ENCODE measurements around the gene ZNF333. TPM values are rescaled to one million over a fixed set of nuclear protein-coding genes. Genes with fewer than 3 reads are reported as not detected.

The ZNF333 gene
- total and polyA plus RNA-seq, 2 donors (not counting 3 experiments of a cell fraction or from before 2014, with no cell fraction given) = 11.1 to 19.7 TPM

DNA sequence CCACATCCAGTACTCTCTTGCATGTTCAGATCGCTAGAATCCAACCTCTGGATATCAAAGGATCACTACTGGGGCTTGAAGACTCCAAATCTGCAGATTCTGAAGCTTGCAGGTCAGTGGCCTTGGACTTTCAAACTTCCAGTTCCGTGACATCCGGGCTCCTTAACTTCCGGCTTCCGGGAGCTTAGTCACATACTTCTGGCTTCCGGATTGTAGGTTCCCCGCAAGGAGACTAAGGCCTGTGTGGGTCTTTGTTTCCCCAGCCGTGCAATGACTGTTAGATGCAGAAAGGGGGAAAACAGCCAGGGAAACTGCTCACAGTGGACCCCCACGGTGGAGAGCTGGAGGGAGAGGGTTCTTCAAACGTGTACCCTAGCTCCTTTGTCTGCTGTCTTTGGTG is 41.4 kb downstream of the ZNF333 start:
- no peaks in the 10 kb centered on the region for H3K4me1 ChIP-seq (ENCODE audit: control insufficient read depth, extremely low read depth, insufficient read depth, low read length)
- H3K9me3 ChIP-seq (replicated peaks; ENCODE audit: control insufficient read depth, insufficient read depth, low read length) = no peaks in the 10 kb centered on the region
- H3K4me2 ChIP-seq (ENCODE audit: insufficient read depth, low read length) = no peak overlapping the region
- no peaks in the 10 kb centered on the region for H3K36me3 ChIP-seq (ENCODE audit: control insufficient read depth in 2 of 2, extremely low read depth in 1 of 2, insufficient read depth in 2 of 2, low read length in 2 of 2)
- no peaks in the 10 kb centered on the region for H3K9me1 ChIP-seq (replicated peaks; ENCODE audit: control insufficient read depth, extremely low read depth, insufficient read depth, low read length)
- intact Hi-C loops (cut with micrococcal nuclease) (no loop called here), dilution Hi-C loops (cut with MboI; ENCODE audit: extremely low pct_ligation_motif_present, low sequenced_read_pairs) (no loop called here)
- no peaks in the 10 kb centered on the region for H3K79me2 ChIP-seq (ENCODE audit: control insufficient read depth, insufficient read depth, low read length)
- H3K9ac ChIP-seq (replicated peaks; ENCODE audit: extremely low read depth, insufficient read depth, low read length) = no peak overlapping the region
- H3K4me3 ChIP-seq (replicated peaks in 1 of 3; ENCODE audit: insufficient read depth in 1 of 3, low read depth in 1 of 3, low read length in 3 of 3) = no peak overlapping the region
- H2AFZ ChIP-seq (ENCODE audit: low read depth, low read length) = no peak overlapping the region
- ChIA-PET POLR2A (no interaction called here), CTCF (no interaction called here)
- H4K20me1 ChIP-seq (replicated peaks; ENCODE audit: control insufficient read depth, extremely low read depth, insufficient read depth, low read length) = no peaks in the 10 kb centered on the region
- TF ChIP-seq EZH2 (IDR thresholded peaks at IDR 0.05; ENCODE audit: borderline replicate concordance, low read depth, low read length, severe bottlenecking) (no peak), JUN (IDR thresholded peaks at IDR 0.05; ENCODE audit: borderline replicate concordance, insufficient read depth, insufficient read length, low read depth) (no peak), GATA2 (IDR thresholded peaks at IDR 0.05; ENCODE audit: insufficient read depth, insufficient read length, low read depth, low read length) (no peak), MYC (IDR thresholded peaks at IDR 0.05; ENCODE audit: low read depth, low read length) (no peak), POLR2AphosphoS5 (IDR thresholded peaks at IDR 0.05; ENCODE audit: insufficient read depth, low read depth, low read length) (no peak), FOS (IDR thresholded peaks at IDR 0.05; ENCODE audit: borderline replicate concordance, insufficient read depth, low read length) (no peak), POLR2A (IDR thresholded peaks at IDR 0.05; ENCODE audit: low read depth, low read length) (no peak)
- TF ChIP-seq, protein P1, sequence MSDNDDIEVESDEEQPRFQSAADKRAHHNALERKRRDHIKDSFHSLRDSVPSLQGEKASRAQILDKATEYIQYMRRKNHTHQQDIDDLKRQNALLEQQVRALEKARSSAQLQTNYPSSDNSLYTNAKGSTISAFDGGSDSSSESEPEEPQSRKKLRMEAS (IDR thresholded peaks at IDR 0.05; ENCODE audit: insufficient read depth, insufficient read length) = no peak
- TF ChIP-seq, protein P2, sequence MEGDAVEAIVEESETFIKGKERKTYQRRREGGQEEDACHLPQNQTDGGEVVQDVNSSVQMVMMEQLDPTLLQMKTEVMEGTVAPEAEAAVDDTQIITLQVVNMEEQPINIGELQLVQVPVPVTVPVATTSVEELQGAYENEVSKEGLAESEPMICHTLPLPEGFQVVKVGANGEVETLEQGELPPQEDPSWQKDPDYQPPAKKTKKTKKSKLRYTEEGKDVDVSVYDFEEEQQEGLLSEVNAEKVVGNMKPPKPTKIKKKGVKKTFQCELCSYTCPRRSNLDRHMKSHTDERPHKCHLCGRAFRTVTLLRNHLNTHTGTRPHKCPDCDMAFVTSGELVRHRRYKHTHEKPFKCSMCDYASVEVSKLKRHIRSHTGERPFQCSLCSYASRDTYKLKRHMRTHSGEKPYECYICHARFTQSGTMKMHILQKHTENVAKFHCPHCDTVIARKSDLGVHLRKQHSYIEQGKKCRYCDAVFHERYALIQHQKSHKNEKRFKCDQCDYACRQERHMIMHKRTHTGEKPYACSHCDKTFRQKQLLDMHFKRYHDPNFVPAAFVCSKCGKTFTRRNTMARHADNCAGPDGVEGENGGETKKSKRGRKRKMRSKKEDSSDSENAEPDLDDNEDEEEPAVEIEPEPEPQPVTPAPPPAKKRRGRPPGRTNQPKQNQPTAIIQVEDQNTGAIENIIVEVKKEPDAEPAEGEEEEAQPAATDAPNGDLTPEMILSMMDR (IDR thresholded peaks at IDR 0.05; ENCODE audit: extremely low read depth in 1 of 2, insufficient read depth in 1 of 2, low read depth in 1 of 2, low read length in 2 of 2) = no peak
- BruUV-seq (replicated peaks) = no TSS peak
- FAIRE-seq = no peak
- H3K27ac ChIP-seq (ENCODE audit: insufficient read depth, low read depth, low read length) = no peak overlapping the region
- no peaks in the 10 kb centered on the region for H3K27me3 ChIP-seq (ENCODE audit: control insufficient read depth in 2 of 2, insufficient read depth in 2 of 2, low read length in 2 of 2)
- DNase-seq (ENCODE audit: low read depth, low spot score) = no peak
